ENCODE measurements around the gene SYNGR3.

Gene SYNGR3

GRCh38 chr16:2023092-2024031 is 33.6 kb downstream of the SYNGR3 start:
- Histone ChIP-seq H3K9me3 (ENCODE audit: insufficient read depth, low read length) (no peaks in the 10 kb centered on the region), H3K36me3 (ENCODE audit: insufficient read depth, insufficient read length, low read length) (no peaks in the 10 kb centered on the region), H3K9ac (ENCODE audit: insufficient read length, low read depth) (peak overlapping the region; percentile 79), H3K27me3 (ENCODE audit: insufficient read depth, insufficient read length) (peaks cover 49% of the 10 kb centered on the region), H3K4me3 (ENCODE audit: insufficient read length, low read depth) (peak overlapping the region; percentile 30), H3K4me1 (ENCODE audit: insufficient read depth, insufficient read length) (peaks cover 31% of the 10 kb centered on the region)
- DNase-seq (ENCODE audit: low read depth, low spot score) = peak; percentile 78
- TF ChIP-seq ZNF274 (IDR thresholded peaks at IDR 0.05; ENCODE audit: low read depth, low read length) (no peak), SUZ12 (IDR thresholded peaks at IDR 0.05; ENCODE audit: extremely low read depth, insufficient read depth, insufficient read length) (no peak), YY1 (IDR thresholded peaks at IDR 0.05; ENCODE audit: insufficient read depth, insufficient read length) (no peak)

DNA sequence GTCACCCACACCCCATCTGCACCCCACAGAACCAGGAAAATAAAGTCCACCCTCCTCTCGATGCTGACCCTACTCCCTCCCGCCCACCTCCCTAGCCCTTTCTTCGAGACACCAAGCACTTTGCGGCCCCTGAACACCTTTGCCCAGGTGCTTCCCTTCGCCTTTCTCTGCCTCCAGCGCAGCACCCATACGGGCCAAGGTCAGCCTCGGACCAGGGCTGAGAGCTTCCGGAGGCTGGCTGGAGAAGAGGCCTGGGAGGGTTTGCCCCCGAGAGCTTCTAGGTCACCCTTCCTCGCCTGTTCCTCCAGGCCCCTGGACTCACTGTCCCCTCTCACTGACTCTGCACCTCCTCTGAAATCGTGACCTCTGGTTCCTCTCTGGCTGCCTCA is 34.3 kb downstream of the SYNGR3 start:
- peak overlapping the region; percentile 11 for H3K4me3 ChIP-seq (ENCODE audit: insufficient read length, low read depth)
- peaks cover 31% of the 10 kb centered on the region for H3K4me1 ChIP-seq (ENCODE audit: insufficient read depth, insufficient read length)
- no peak for DNase-seq (ENCODE audit: low read depth, low spot score)
- no peaks in the 10 kb centered on the region for H3K36me3 ChIP-seq (ENCODE audit: insufficient read depth, insufficient read length, low read length)
- peaks cover 45% of the 10 kb centered on the region for H3K27me3 ChIP-seq (ENCODE audit: insufficient read depth, insufficient read length)
- TF ChIP-seq ZNF274 (IDR thresholded peaks at IDR 0.05; ENCODE audit: low read depth, low read length) (no peak), YY1 (IDR thresholded peaks at IDR 0.05; ENCODE audit: insufficient read depth, insufficient read length) (no peak), SUZ12 (IDR thresholded peaks at IDR 0.05; ENCODE audit: extremely low read depth, insufficient read depth, insufficient read length) (no peak)
- H3K9me3 ChIP-seq (ENCODE audit: insufficient read depth, low read length) = no peaks in the 10 kb centered on the region
- peak overlapping the region; percentile 50 for H3K9ac ChIP-seq (ENCODE audit: insufficient read length, low read depth)

DNA sequence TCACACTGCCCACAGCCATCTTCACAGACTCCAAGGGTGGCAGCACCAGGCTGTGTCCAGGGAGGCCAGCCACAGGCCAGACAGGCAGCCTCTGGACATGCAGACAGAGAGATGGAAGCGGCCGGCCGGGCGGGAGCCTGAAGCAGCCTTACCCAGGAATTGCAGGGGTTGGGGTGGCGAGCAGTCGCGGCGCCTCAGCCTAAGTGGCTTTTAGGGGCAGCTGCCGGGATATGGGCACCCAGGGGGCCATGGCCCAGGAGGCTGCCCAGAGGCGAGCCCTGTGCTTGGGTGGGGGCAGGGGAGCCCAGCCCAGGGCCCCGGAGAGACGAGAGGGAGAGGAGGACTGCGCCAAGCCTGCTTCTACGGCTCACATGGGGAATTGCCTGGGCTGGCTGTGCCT is 35.5 kb downstream of the SYNGR3 start:
- DNase-seq (ENCODE audit: low read depth, low spot score) = no peak
- H3K27me3 ChIP-seq (ENCODE audit: insufficient read depth, insufficient read length) = peaks cover 33% of the 10 kb centered on the region
- no peaks in the 10 kb centered on the region for H3K9me3 ChIP-seq (ENCODE audit: insufficient read depth, low read length)
- peaks cover 7% of the 10 kb centered on the region for H3K36me3 ChIP-seq (ENCODE audit: insufficient read depth, insufficient read length, low read length)
- peak overlapping the region; percentile 50 for H3K9ac ChIP-seq (ENCODE audit: insufficient read length, low read depth)
- no peak for TF ChIP-seq SUZ12 (IDR thresholded peaks at IDR 0.05; ENCODE audit: extremely low read depth, insufficient read depth, insufficient read length)
- no peak for TF ChIP-seq YY1 (IDR thresholded peaks at IDR 0.05; ENCODE audit: insufficient read depth, insufficient read length)
- no peak for TF ChIP-seq ZNF274 (IDR thresholded peaks at IDR 0.05; ENCODE audit: low read depth, low read length)
- H3K4me3 ChIP-seq (ENCODE audit: insufficient read length, low read depth) = no peak overlapping the region
- peaks cover 29% of the 10 kb centered on the region for H3K4me1 ChIP-seq (ENCODE audit: insufficient read depth, insufficient read length)

- peak overlapping the region; percentile 50 for H3K9ac ChIP-seq (ENCODE audit: insufficient read length, low read depth)
- H3K4me3 ChIP-seq (ENCODE audit: insufficient read length, low read depth) = peak overlapping the region; percentile 26
Observed at GRCh38 chr16:2025878-2026460, 36.2 kb downstream of the SYNGR3 start.

DNA sequence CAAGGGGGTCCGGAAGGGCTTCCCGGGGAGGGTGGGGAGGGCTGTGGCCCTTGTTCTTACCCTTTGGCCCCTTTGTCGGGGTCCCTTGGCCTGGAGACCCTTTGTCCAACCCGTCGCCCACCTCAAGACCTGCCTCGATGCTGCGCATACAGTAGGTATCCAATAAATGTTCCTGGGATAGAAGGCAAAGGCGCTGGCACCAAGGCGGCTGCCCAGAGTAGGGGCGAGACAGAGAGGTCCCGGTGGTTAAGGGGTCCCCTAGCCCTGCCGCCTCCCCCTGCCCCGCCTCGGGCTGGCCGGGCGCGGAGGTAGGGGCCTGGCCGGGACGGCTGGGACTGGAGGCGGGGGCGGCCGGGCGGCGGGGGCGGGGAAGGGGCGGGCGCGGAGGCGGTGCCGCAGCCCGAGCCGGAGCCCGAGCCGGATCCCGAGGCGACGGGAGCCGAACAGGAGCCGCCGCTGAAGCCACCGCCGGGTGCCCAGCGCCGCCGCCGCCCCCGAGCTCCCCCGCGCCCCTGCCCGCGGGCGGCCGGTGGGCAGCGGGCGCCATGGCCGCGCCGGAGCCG is 36.8 kb downstream of the SYNGR3 start, which contains the start of gene NHERF2:
Gene NHERF2, plus strand, starts transcription at position 442 of the 563 bp plus-strand sequence. Its CDS starts 104 bp downstream, at position 546.
- H3K9me3 ChIP-seq (ENCODE audit: insufficient read depth, low read length) = no peaks in the 10 kb centered on the region
- H3K4me3 ChIP-seq (ENCODE audit: insufficient read length, low read depth) = peak within 1 kb of the TSS; percentile 61
- H3K36me3 ChIP-seq (ENCODE audit: insufficient read depth, insufficient read length, low read length) = peaks cover 12% of the 10 kb centered on the region
- H3K4me1 ChIP-seq (ENCODE audit: insufficient read depth, insufficient read length) = peaks cover 34% of the 10 kb centered on the region
- peaks cover 24% of the 10 kb centered on the region for H3K27me3 ChIP-seq (ENCODE audit: insufficient read depth, insufficient read length)
- H3K9ac ChIP-seq (ENCODE audit: insufficient read length, low read depth) = peak within 1 kb of the TSS; percentile 66
- DNase-seq (ENCODE audit: low read depth, low spot score) = no peak
- TF ChIP-seq SUZ12 (IDR thresholded peaks at IDR 0.05; ENCODE audit: extremely low read depth, insufficient read depth, insufficient read length) = no peak

More at GRCh38 chr16:2025878-2026460, 36.2 kb downstream of the SYNGR3 start:
- Histone ChIP-seq H3K36me3 (ENCODE audit: insufficient read depth, insufficient read length, low read length) (peaks cover 11% of the 10 kb centered on the region), H3K4me1 (ENCODE audit: insufficient read depth, insufficient read length) (peaks cover 33% of the 10 kb centered on the region), H3K27me3 (ENCODE audit: insufficient read depth, insufficient read length) (peaks cover 26% of the 10 kb centered on the region), H3K9me3 (ENCODE audit: insufficient read depth, low read length) (no peaks in the 10 kb centered on the region)
- DNase-seq (ENCODE audit: low read depth, low spot score) = no peak
- TF ChIP-seq ZNF274 (IDR thresholded peaks at IDR 0.05; ENCODE audit: low read depth, low read length) (no peak), SUZ12 (IDR thresholded peaks at IDR 0.05; ENCODE audit: extremely low read depth, insufficient read depth, insufficient read length) (no peak)

DNA sequence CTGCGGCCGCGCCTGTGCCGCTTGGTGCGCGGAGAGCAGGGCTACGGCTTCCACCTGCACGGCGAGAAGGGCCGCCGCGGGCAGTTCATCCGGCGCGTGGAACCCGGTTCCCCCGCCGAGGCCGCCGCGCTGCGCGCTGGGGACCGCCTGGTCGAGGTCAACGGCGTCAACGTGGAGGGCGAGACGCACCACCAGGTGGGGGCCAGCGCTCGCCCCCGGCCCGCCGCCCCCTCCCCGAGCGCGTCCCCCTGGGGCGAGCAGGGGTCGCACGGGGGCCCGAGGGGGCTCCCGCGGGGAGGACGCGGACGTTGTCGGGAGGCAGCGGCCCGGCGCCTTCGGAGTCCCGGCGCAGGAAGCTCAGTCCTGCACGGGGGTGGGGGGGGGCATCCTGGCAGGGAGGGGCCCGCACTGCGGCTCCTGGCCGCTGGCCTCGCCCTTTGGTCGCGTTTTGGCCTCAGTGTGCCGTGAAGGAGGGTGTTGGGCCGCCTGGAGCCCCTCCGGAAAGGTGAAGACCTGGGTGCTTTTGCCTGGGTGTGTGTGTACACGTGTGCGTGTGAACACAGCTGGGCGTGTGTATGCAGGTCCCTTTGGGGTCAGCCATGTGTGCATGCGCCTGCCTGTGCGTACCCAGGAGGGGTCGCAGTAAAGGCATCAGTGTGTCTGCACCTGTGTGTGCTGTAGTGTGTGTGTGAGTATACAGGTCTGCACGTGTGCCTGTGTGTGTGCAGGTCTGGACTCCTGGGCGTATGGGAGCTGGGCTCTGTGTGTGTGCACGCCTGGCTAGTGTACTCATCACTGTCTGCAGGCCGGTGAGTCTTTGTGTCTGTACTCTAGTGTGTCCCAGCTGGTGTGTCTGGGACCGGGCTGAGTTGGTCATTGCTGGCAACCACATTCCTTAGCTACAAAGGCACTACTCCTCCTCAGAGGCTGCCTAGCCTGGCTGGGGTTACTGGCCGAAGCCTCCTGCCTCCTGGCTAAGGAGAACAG is 37.5 kb downstream of the SYNGR3 start:
- Histone ChIP-seq H3K4me3 (ENCODE audit: insufficient read length, low read depth) (peak overlapping the region; percentile 61), H3K9me3 (ENCODE audit: insufficient read depth, low read length) (no peaks in the 10 kb centered on the region), H3K9ac (ENCODE audit: insufficient read length, low read depth) (peak overlapping the region; percentile 66), H3K4me1 (ENCODE audit: insufficient read depth, insufficient read length) (peaks cover 36% of the 10 kb centered on the region), H3K36me3 (ENCODE audit: insufficient read depth, insufficient read length, low read length) (peaks cover 14% of the 10 kb centered on the region), H3K27me3 (ENCODE audit: insufficient read depth, insufficient read length) (peaks cover 24% of the 10 kb centered on the region)
- TF ChIP-seq YY1 (IDR thresholded peaks at IDR 0.05; ENCODE audit: insufficient read depth, insufficient read length) = no peak
- no peak for TF ChIP-seq ZNF274 (IDR thresholded peaks at IDR 0.05; ENCODE audit: low read depth, low read length)
- TF ChIP-seq SUZ12 (IDR thresholded peaks at IDR 0.05; ENCODE audit: extremely low read depth, insufficient read depth, insufficient read length) = no peak
- DNase-seq (ENCODE audit: low read depth, low spot score) = no peak

Measured in NT2/D1 (cell line).